Lung (tissue), 12 donors: ENCODE data around the gene PLEKHH1. TPM values are rescaled to one million over a fixed set of nuclear protein-coding genes. Genes with fewer than 3 reads are reported as not detected.

Experiments
- ATAC-seq: fragments of 200-7000 bp; cut with Tn5 transposase; one replicate; pipeline ENCODE4 v1.9.1; 2020; ENCODE audit warnings: moderate number of reproducible peaks; ENCODE audit not compliant: insufficient read depth, low FRiP score
- DNase-seq, 3 donors: peaks; one replicate each; pipeline ENCODE4 v3.0.0-alpha.2; 2013 to 2017
- H3K27ac ChIP-seq, 2 donors: one replicate each; pipeline ENCODE4 v1.5.1; 2013; ENCODE audit warnings: mild to moderate bottlenecking in 2 of 2, moderate library complexity in 2 of 2, control low read depth in 1 of 2, inconsistent platforms in 1 of 2, low read depth in 1 of 2, low read length in 1 of 2
- H3K27me3 ChIP-seq, 3 donors: one replicate each; pipeline ENCODE4 v1.5.1; 2013; ENCODE audit warnings: low read length in 2 of 3; ENCODE audit not compliant: control insufficient read depth in 3 of 3, insufficient read depth in 3 of 3
- H3K36me3 ChIP-seq, 4 donors: one replicate each; pipeline ENCODE4 v1.5.1; 2013; ENCODE audit warnings: low read length in 4 of 4, mild to moderate bottlenecking in 1 of 4, moderate library complexity in 1 of 4; ENCODE audit not compliant: control insufficient read depth in 4 of 4, insufficient read depth in 4 of 4
- H3K4me1 ChIP-seq, 5 donors: one replicate each; pipeline ENCODE4 v1.5.1; 2013; ENCODE audit warnings: low read length in 5 of 5, mild to moderate bottlenecking in 2 of 5, moderate library complexity in 1 of 5; ENCODE audit not compliant: control insufficient read depth in 5 of 5, insufficient read depth in 5 of 5
- H3K4me3 ChIP-seq: one replicate; pipeline ENCODE4 v1.5.1; 2013; ENCODE audit warnings: mild to moderate bottlenecking, control low read depth, moderate library complexity
- H3K9ac ChIP-seq, 2 donors: one replicate each; pipeline ENCODE4 v1.5.1; 2013; ENCODE audit warnings: low read length in 2 of 2, control low read depth in 1 of 2; ENCODE audit not compliant: insufficient read depth in 1 of 2
- H3K9me3 ChIP-seq, 4 donors: one replicate each; pipeline ENCODE4 v1.5.1; 2013; ENCODE audit warnings: low read length in 3 of 4, mild to moderate bottlenecking in 1 of 4, moderate library complexity in 1 of 4; ENCODE audit not compliant: control insufficient read depth in 4 of 4, insufficient read depth in 3 of 4
- WGBS, 2 donors: extraction: QIAGEN DNeasy Blood & Tissue Kit; methylation state at CpG; one replicate each; pipeline ENCODE4 v1.1.7; 2013; 5-methylcytosine and 5-hydroxymethylcytosine counted together
- polyA plus RNA-seq, 2 donors: library from polyadenylated mRNA; stranded (reverse); fragments of 200-250 nt; gene quantifications; one replicate each; pipeline ENCODE4 v1.2.1, GENCODE V29; 2013
- total RNA-seq, 2 donors: library from RNA; depleted of rRNA in 1 of 2; stranded (reverse); fragments of >200 nt in 1 of 2; gene quantifications; one replicate each; pipeline ENCODE4 v1.2.1, GENCODE V29; 2014 to 2021
- TF ChIP-seq, protein P1 (sequence below): IDR thresholded peaks from 2 replicates; pipeline ENCODE4 v1.5.1; 2012; ENCODE audit warnings: mild to moderate bottlenecking; ENCODE audit errors: control extremely low read depth, extremely low read depth
- donor health status: control.
- donor health status: control.
- donor health status: Bipolar disorder and iron deficiency.
- donor health status: healthy.
- donor health status: DM: yes; HTN: yes; CAD: no.

The PLEKHH1 gene
- total and polyA plus RNA-seq, 4 donors, result 0.80 to 9.3 (median 2.9) TPM

DNA sequence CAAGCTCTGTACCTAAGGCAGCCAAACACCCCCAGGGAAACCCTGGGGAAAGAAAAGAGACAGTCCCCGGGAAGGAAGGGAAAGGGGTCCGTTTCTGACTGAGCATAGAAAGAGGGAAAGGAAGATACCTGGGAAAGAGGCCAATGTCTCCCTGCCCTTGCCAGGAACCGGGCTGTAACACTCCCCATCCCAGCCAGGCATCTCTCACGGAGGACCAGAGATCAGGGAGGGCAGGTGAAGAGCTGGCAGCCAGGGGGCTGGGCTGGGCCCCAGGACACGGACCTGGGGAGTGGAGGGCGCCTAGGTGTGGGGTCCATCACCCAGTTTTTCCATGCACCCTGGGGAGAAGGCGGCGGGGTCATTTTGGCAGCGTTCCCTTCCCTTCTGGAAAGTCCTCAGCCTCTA lies 18.9 kb upstream of the PLEKHH1 start:
- ATAC-seq (no peak), DNase-seq (peak in 1 of 3 donors; percentile 39)
- no peaks in the 10 kb centered on the region for H3K36me3 ChIP-seq
- H3K27me3 ChIP-seq, result peaks cover 0 to 20% (median 18%) of the 10 kb centered on the region in 3 donors
- no peak overlapping the region for H3K9ac ChIP-seq
- H3K27ac ChIP-seq, result peak overlapping the region in 1 of 2 donors; percentile 22
- 61 to 74% methylated on average over 9 of the region's 9 CpGs for WGBS, 2 donors
- peaks cover 0 to 7% (median 0%) of the 10 kb centered on the region in 5 donors for H3K4me1 ChIP-seq
- TF ChIP-seq, protein P1, sequence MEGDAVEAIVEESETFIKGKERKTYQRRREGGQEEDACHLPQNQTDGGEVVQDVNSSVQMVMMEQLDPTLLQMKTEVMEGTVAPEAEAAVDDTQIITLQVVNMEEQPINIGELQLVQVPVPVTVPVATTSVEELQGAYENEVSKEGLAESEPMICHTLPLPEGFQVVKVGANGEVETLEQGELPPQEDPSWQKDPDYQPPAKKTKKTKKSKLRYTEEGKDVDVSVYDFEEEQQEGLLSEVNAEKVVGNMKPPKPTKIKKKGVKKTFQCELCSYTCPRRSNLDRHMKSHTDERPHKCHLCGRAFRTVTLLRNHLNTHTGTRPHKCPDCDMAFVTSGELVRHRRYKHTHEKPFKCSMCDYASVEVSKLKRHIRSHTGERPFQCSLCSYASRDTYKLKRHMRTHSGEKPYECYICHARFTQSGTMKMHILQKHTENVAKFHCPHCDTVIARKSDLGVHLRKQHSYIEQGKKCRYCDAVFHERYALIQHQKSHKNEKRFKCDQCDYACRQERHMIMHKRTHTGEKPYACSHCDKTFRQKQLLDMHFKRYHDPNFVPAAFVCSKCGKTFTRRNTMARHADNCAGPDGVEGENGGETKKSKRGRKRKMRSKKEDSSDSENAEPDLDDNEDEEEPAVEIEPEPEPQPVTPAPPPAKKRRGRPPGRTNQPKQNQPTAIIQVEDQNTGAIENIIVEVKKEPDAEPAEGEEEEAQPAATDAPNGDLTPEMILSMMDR, result no peak
- H3K4me3 ChIP-seq, result no peak overlapping the region
- no peaks in the 10 kb centered on the region for H3K9me3 ChIP-seq

GRCh38 chr14:67514650-67515385 lies 18.3 kb upstream of the PLEKHH1 start:
- peak; percentile 73 for ATAC-seq
- peak; percentile 44 to 59 (median 45) for DNase-seq
- Histone ChIP-seq H3K4me1 (peaks cover 0 to 7% (median 0%) of the 10 kb centered on the region in 5 donors), H3K4me3 (peak overlapping the region; percentile 75), H3K9ac (no peak overlapping the region), H3K36me3 (no peaks in the 10 kb centered on the region), H3K27ac (peak overlapping the region in 1 of 2 donors; percentile 11), H3K27me3 (peaks cover 0 to 23% (median 21%) of the 10 kb centered on the region in 3 donors), H3K9me3 (no peaks in the 10 kb centered on the region)
- 1 to 2% methylated on average over 29 to 75 of the region's 75 CpGs for WGBS, 2 donors
- TF ChIP-seq, protein P1, result no peak

GRCh38 chr14:67515386-67516079 lies 17.6 kb upstream of the PLEKHH1 start:
- no peak overlapping the region for H3K27ac ChIP-seq
- no peak overlapping the region for H3K9ac ChIP-seq
- 7 to 15% methylated on average over 26 to 45 of the region's 45 CpGs for WGBS, 2 donors

More at GRCh38 chr14:67515386-67516079, 17.6 kb upstream of the PLEKHH1 start:
- TF ChIP-seq, protein P1, result no peak
- H3K9me3 ChIP-seq, result no peaks in the 10 kb centered on the region
- peak overlapping the region; percentile 75 for H3K4me3 ChIP-seq
- ATAC-seq, result no peak
- peaks cover 0 to 7% (median 0%) of the 10 kb centered on the region in 5 donors for H3K4me1 ChIP-seq
- H3K36me3 ChIP-seq, result no peaks in the 10 kb centered on the region
- no peak for DNase-seq
- H3K27me3 ChIP-seq, result peaks cover 0 to 23% (median 23%) of the 10 kb centered on the region in 3 donors
